NAMALWA (cell line): ENCODE data around the gene PITPNM3.
"Not testable (repeated sequence)": the region's sequence is repeated elsewhere in the genome, so short reads cannot be mapped to it uniquely, and the experiment has no call there.

Experiments used
- DNase-seq: peaks from one replicate; pipeline ENCODE4 v3.0.0-alpha.2; 2015; ENCODE audit warnings: low spot score

Gene PITPNM3

DNA sequence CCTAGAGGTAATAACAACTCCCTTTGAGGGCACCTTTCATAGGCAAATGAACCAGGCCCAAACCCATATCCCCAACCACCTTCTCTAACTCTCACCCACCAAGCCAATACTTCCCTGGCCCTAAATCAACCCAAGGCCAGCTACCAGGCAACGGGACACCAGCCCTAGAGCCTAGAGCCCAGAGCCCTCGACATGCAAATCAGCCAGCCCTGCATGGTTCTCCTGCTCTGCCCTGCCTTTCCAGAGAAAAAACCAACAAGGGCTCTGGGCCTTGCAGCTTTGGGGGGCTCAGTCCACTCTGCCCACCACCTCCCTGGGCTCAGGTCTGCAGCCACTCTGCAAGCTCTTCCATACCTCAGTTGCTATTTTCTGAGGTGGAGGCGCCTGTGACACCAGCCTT, 55.0 kb downstream of the PITPNM3 start:
- DNase-seq = no peak

DNA sequence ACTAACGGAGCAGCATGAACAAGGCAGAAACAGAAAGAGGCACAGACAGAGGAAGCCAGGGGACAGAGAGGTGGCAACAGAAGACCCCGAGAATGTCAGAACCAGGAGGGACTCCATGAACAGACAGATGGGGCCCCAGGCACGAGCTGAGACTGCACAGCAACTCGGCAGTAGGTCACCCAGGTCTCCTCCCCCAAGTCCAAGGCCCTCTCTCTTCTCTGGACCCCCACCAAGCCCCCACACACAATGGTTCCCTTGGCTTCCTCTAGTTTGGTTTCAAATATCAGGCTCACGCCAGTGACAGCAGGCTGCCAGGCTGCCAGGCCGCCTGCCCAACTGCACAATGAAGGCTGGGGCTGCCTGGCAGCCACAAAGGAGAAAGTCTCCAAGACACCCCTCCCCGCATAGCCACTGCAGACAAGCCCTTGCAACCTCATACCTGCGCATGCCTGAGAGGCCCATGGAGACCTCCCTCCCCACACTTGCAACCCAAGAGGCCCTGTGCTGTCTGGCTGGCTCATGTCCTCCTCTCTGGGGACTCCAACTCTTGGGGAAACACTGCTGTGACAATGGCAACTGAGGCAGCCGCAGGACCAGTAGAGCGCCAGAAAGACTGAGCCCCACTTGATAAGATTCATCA, 57.3 kb downstream of the PITPNM3 start:
- no peak for DNase-seq

DNA sequence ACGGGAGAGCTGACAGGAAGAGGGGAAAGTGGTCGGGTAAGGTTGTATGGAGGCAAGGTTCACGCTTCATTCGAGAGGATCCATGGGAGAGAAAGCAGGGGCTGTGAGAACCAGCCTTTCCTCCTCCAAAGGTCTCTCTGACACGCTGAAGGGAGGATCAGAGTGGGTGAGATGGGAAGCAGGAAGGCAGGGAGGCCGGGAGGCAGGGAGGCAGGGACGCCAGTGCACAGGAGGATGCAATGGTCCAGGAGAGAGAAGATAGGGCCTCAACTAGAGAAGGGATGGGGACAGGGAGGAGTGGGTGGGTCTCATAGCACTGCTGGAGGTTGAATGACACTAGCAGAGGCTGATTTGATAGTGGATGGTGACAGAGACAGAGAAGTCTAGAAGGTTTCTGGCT, 58.0 kb downstream of the PITPNM3 start:
- DNase-seq = no peak

DNA sequence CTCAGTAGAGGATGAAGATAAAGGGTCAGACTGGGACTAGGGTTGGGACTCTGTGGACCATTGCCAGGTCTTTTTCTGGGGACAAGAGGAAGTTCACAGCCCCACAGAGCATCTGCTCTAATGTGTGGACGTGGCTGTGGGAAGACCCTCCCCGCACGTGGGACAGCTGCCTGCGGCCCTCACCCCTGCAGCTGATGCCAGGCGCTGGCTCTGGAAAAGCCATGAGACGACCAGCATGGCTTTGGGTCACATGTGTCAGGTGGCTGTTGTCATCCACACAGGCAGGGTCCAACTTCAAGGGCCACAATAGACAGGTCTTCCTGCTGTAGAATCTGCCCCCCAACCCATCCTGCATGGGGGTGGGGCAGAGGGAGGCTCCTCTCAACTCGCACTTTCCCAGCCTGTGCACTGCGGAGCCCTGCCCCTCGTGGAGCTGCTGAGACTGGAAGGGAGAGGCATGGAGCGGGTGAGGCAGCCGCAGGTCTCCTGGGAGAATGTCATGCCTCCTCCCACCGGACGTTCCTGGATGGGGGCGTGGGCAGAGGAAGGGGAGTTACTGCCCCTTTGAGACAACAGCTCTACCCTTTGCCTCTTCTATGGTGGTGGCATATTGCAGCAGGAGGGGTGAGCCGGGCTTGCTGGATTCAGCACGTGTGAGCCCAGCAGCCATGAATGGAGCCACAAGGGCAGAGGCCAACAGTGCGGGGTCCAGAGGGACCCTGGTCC, 58.7 kb downstream of the PITPNM3 start:
- DNase-seq = no peak

DNA sequence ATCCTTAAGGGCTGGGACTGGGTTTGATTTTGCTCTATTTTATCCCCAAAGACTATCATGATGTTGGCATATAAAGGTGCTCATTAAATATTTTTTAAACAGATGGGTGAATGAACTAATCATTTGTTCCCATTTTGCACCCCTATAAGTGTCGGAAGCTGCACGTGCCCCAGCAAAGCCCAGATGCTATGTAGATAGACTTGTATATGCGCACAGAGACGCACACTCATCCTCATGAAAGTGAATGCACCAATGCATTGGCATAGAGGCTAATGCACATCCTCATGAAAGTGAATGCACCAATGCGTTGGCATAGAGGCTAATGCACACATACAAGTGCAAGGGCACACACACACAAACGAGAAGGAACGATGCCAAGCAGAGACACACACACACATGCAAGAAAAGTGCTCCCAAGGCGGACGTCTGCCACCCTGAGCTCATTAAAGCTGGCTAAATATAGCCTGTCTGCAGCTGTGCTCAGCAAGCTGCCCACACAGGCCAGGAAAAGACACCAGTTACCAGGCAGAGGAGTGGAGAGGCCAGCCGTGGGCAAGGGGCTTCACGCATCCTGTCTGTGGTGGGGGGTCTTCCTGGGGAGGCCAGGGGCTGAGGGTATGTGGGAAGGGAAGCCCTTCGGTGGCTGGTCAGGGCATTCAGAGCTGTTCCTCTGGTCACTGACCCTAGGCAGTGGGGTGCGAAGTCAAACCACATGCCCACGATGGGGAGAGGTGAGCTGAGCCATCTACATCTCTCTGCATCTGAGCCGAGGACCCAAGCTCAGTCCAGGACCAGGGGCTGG, 59.5 kb downstream of the PITPNM3 start:
- DNase-seq = no peak

DNA sequence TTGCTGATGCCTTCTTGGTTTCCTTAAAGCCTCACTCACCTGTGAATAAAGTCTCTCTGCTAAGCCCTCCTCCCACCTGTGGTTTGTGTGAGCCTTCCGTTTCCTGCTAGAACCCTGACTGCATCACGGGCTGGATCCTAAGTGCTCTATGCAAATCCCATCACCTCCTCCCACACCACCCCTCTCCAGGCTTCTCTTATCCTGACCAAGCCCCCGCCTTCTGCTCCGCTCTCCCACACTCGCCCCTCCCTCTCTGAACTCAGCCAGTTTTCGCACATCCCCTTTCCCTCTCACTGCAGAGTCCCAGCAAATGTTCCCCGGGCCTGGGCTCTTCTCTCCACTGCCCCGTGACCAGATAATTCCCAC, 60.3 kb downstream of the PITPNM3 start:
- DNase-seq = no peak

DNA sequence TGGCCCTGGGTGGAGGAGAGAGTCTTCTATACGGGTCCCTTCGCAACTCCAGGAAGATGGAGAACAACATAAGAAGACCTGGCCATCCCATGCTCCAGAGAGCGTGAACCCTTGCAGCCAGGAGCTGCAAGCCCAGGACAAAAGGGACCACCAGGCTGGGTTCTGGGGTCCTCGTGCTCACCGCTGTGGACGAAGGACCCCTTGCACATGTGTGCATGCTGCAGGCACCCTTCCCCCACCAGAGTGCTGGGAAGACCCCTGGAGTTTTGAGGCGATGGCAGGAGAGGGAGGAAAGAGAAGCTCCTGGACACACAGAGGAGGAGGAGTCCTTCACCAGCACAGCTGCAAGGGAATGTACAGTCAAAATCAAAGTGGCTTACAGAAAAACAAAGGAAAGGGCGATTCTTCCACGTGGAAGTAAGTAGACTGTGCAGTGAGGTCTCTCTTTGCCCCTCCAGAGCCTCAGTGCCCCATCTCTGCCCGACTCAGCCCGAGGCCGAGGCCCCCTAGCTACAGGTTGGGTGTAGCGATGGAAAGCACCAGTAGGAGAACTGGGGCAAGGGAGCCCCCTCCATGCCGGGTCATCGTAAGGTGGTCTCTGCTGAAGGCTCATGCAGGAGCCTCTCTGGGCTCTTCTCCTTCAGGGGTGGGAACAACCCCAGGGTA, 60.8 kb downstream of the PITPNM3 start:
- DNase-seq = no peak

DNA sequence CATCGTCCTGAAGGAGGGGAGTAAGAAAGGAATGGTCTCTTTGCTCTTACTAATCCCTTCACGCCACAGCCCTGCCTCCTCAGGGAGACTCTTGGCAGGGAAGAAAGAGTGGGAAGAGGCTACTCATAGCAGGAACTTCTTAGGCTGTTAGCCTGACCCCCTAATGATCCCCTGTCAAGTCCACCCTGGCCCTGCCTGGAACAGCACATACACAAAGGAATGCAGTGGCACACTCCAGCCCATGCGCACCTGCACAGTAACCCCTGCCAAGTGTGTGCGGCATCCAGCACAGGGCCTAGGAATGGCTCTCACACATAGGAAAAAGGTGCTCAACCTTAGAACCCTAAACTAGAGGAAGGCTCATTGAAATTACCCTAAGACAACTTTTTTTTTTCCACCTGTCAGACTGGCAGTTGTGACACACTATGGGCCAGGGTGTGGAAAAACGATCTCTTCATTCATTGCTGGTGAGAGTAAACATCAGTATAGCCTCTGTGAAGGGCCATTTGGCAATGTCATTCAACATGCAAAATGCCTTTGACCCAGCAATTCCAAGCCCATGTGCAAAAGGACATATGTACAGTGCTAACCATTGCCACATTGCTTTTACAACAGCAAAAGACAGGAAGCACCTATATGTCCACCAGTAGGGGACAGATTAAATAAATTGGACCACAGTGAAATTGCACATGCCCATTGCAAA, 62.0 kb downstream of the PITPNM3 start:
- DNase-seq = no peak

DNA sequence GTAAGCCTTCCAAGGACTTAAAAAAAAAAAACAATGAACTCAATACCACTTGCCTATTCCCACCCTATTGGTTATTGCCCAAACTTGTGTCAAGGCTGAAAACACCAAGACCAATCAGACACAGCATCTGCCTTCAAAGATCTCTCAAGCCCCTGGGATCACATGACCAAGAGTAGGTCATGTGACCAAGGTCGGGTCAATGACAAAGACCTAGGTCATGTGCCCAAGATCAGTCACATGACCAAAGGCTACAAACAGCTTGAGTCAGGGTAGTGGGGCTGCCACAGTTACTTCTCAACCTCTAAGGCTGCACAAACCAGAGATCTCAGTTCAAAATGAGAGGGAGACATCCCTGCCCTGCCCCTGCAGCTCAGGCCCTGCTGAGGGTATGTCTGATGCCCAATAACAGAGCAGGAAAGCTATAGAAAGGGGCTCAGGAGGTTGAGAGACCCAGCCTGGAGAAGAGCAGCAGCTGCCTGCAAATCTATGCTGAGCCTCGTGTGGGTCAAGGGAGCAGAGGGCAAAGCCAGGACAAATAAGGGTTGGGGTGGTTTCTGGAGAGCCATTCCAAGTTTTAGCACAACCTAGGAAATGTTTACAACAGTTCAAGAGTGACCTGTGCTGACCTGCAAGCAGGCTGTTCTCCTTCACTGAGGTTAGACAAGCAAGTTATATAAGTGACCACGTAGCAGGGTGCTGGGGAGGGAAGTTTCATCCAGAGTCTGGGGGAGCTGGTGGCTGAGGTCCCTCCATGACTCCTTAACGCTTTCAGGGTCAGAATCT, 63.3 kb downstream of the PITPNM3 start:
- peak; percentile 24 for DNase-seq

DNA sequence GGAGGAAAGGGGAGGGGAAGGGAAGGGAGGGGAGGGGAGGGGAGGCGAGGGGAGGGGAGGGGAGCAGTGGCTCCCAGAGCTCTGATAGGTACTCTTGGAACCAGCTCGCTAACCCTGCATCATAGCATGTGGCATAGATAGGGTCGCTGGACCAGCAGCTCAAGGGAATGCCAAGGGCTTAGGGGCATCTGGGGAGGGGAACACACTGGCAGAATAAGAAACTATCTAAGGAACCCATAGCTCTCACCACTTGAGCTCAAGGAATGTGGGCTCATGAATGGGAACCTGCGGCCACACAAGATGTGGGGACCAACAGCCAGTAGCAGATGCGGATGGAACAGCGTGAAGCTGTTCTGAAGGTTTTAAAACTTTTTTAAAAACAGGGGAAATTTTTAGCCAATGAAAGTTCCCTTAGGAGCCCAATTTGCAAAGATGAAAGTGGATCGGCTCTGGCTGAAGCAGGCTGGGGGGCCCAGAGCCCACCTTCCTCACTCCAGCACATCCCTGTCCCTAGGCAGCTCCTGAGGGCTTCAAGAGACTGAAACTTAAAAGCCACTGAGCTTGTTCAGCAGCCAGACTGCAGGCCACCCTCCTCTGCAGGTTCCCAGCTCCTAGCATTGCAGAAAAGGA, 65.2 kb downstream of the PITPNM3 start:
- no peak for DNase-seq

DNA sequence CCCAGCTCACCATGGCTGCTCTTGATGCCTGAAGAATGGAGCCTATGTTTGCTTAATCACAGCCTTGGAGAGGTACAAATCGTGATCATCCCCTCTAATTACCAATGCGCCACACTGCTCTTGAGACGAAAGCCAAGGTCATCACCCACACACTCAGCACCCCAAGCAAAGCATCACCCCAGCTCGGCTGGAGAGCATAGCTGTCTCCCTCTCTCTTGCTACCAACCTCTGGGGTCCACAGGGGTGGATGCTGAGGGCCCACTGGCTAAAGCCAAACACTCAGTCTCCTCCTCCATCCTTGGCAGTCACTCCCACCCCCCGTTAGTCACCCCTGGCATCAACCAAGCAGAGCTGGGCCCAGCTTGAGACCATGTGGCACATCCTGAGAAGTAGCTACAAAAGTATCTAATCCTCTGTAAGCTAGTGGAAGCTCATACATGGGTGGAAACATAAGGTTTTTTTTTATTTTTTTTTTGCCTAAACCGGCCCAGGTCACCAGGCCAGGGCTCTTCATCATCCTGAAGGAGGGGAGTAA, 67.3 kb downstream of the PITPNM3 start:
- no peak for DNase-seq

DNA sequence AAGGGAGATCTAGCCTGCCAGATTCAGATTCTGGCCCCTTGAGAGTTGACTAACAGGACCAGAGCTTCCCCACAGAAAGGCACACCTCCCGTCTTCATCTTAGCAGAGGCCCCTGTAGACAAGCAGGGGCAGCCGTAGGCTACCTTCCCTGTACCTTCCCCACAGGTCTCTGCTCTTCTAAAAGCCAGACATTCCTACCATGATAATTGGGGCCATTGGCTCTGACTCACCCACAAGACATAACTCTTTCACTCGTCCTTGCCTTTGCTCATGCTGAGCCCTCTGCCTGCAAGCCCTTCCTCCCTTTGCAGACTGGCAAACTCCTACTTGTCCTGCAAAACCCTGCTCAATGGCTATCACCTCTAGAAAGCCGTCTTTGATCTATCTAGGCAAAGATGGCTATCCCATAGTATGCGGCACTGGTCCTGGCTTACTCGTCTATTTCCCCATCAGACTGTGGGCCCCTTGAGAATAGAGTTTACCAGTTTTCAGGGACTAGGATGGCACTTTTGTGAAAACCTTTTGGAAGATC, 68.3 kb downstream of the PITPNM3 start:
- no peak for DNase-seq

DNA sequence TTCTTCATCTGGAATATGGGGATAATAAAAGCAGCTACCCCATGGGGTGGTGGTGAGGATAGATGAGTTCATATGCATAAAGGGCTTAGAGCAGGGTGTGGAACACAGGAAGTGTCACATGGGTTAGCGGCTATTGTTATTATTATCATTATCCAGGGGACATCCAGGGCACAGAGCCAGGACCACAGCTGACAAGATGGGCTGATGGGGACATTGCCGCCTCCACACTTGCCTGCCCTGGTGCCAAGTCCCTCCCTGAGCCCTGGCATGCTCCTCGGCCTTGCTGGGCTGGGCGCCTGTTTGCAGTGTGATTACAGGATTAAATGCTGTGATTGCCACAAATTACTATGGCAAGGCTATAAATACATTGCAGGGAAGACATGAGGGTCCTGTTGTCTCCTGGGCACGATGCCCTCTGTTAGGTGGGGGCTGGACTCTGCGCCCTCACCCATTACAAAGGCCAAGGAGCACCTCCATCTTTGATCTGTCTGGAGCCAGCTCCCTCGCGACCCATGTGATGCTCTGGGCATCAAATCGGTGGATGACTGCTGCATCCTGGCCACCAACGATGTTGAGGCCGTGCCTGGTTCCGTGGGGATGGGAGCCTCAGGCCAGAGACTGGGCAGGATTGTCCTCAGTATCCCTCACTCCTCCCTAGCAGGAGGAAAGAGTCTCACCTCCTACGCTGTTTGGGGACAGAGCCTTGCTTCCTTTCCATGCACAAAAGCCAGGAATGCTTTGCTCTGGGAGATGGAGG, 68.9 kb downstream of the PITPNM3 start:
- DNase-seq = no peak

DNA sequence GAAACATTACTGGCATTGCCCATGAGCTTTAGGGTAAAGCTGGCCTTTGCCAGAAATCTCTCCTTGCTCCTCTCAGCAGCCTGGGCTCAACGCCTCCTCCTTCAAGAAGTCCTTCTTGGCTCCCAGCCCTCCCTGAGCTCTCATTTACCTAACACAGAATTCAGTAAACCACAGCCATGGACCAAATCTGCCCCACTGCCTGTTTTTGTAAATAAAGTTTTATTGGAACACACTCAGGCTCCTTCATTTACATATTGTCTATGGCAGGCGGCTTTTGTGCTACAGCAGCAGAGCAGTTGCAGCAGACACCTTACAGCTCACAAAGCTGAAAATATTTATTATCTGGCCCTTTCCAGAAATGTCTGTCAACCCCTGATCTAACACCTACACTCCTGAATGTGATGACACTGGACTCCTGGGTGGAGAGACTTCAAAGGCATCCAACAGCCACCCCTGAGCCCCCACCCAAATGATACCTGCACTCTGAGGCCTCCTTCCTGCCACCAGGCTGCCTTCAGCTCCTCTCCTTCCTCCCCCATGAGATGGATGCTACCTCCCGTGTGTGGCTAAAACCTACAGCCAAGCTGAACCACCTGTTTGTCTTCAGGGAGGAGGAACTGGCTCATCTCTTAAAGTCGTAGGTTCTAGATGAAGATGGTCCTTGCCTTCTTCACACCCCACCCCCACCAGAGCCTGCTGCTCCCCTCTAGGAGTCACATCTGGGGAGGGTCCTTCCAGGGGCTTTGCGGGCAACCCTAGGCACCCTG, 70.5 kb downstream of the PITPNM3 start:
- DNase-seq = no peak

DNA sequence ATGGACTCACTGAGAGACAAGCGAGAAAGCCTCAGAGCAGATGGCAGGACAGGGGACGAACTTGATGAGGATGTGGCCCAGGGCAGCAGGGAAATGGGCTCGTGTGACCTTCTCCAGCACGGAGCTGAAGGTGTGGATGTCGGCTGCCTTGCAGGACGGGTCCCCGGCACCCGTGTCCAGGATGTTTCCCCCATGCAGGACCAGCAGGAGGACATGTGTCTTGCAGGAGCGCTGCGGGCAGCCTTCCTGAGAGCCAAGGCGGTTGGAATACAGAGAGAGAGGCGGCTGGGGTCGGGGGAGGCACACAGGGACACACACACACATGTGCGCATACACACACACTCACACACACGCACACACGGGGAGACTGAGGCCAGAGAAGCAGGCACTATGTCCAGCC, 72.8 kb downstream of the PITPNM3 start:
- DNase-seq = no peak

DNA sequence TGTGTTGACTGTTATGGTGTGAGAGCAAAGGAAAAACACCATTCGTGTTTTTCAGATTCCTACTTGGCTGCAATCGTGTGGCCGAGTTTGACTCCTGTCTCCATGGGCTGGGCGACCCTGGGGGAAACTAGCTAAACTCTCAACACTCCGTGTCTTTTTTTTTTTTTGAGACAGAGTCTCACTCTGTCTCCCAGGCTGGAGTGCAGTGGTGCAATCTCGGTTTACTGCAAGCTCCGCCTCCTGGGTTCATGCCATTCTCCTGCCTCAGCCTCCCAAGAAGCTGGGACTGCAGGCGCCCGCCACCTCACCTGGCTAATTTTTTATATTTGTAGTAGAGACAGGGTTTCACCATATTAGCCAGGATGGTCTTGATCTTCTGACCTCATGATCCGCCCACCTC, 73.6 kb downstream of the PITPNM3 start:
- DNase-seq = not testable (repeated sequence)

DNA sequence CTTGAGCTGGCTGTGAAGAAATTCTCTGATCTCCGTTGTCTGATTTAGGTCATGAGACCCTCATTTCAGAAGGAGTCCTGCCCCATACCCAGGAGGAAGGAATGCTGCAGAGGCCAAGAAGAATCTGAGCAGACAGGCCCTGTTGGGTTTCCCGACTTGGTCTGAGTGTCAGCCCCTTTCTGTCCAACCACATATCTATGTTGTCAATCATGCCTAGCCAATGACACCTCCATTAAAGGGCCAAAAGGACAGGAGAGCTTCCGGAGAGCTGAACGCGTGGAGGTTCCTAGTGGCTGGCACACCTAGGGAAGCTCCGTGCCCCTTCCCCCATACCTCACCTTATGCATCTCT, 74.3 kb downstream of the PITPNM3 start:
- no peak for DNase-seq

DNA sequence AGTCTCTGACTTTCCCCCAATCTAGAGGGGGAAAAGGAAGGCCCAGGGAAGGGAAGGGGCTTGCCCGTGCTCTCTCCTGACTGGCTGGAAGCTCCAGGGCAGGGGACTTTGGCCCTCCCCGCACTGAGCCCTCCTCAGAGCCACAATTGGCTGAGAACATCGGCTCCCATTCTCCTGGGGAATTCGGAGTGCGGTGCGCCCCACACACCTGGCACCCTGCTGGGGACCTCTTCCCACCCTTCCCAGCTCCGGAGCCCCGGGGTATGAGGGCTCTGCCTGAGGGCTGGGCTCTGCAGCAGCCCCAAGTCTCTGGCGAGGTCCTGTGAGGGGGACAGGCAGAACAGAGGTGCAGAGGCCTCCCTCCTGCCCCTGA, 76.1 kb downstream of the PITPNM3 start:
- DNase-seq = no peak
